A549 (cell line): ENCODE results near the gene TLK1. TPM values are rescaled to one million over a fixed set of nuclear protein-coding genes. Genes with fewer than 3 reads are reported as not detected.

Source experiments
- polyA plus RNA-seq, 4 experiments: library from polyadenylated mRNA; depleted of rRNA in 3 of 4; stranded (reverse); fragments of >200 nt; fragmentation: RNase III in 1 of 4; extraction: RNeasy Plus Mini Kit Qiagen cat#74134 plus additional on column Dnase treatment in 1 of 4; gene quantifications; 2 replicates in 3 of 4; 3 replicates in 1 of 4; pipeline ENCODE4 v1.2.3, GENCODE V29; 2011 to 2017

The TLK1 gene
- polyA plus RNA-seq, 2 of the 4 experiments (the other 2 are of a cell fraction), result 16.9 to 28.9 TPM

Other genes with a start within 250 kb of the TLK1 start
- gene GORASP2, start 231.6 kb downstream of the TLK1 start, polyA plus RNA-seq (2011; rRNA removed), result 137 and 179 TPM in 2 replicates
- 90.1 to 91.7 TPM (median 90.5 TPM) in 3 replicates for gene GORASP2, start 231.6 kb downstream of the TLK1 start, polyA plus RNA-seq (2017; fragmentation: RNase III; extraction: RNeasy Plus Mini Kit Qiagen cat#74134 plus additional on column Dnase treatment)